GM12892 (cell line): ENCODE results near the gene SLC29A3.

Source experiments
- DNase-seq: peaks from one replicate; pipeline ENCODE4 v3.0.0; 2011; ENCODE audit not compliant: insufficient read length
- FAIRE-seq: peaks from 2 replicates; lab custom pipeline; 2011; peaks lifted over from hg19 to GRCh38; lab: Jason Lieb, UNC
- POLR2A ChIP-seq: IDR thresholded peaks from 2 replicates; pipeline ENCODE4 v1.6.1; 2011; ENCODE audit warnings: low read depth, low read length, control low read depth
- POLR2AphosphoS5 ChIP-seq: IDR thresholded peaks from 2 replicates; pipeline ENCODE4 v1.6.1; 2011; ENCODE audit warnings: low read depth, low read length, control low read depth
- TAF1 ChIP-seq: IDR thresholded peaks from 2 replicates; pipeline ENCODE4 v1.6.1; 2011; ENCODE audit warnings: low read depth, mild to moderate bottlenecking, control low read depth, low read length, borderline replicate concordance

Gene SLC29A3

DNA sequence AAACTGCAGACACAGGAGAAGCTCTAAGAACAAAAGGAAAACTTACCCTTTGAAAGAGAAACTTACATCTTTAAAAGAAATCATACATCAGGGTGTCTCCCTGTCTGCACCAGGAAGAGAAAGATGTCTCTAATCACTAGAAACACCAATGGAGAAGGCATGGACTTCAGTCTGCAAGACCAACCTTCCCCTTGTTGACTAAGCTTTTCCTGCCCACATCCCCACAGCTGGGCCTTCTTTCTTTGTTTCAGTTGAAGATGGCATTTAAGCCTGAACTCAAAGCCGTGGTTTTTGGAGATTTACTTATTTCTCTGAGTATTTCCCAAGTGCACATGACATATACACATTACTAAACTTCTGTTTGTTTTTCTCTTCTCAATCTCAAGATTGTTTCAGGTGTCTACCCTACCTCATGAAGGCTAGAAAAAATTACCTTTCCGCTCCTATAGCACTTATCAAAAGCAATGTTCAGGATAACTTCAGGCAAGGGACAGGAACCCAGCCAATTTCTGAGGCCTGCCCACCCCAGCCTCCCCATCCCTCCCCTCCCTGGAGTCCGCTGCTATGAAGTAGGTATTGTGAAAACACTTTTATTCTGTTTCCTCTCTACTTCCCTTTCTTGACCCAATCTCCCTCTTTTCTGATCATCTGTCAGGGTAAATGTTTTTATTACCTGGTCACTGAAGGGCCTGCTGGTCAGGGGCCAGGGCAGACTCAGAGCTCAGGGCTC, 2.8 kb upstream of the SLC29A3 start:
- TF ChIP-seq POLR2AphosphoS5: no peak
- no peak for TF ChIP-seq POLR2A
- TF ChIP-seq TAF1: no peak
- DNase-seq: no peak
- FAIRE-seq: no peak

DNA sequence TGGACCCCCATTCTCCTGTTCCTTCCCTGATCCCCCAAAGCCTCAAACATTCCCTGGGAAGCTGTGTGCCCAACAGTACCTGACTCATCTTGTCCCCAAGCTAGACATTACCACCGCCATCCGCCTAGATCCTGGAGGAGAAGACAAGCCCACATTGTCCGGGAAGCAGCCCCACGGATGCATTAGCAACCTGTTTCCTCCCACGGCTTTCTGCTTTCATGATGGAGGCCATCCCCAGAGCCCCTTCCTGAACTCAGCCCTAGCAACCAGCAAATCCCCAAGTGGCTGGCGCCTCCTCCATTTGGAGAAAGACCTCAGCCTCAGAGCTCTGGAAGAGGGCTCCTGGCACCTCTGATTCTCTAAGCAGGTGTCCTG, 2.3 kb upstream of the SLC29A3 start:
- DNase-seq (no peak), FAIRE-seq (no peak)
- TF ChIP-seq POLR2AphosphoS5: no peak
- TF ChIP-seq POLR2A: no peak
- no peak for TF ChIP-seq TAF1

DNA sequence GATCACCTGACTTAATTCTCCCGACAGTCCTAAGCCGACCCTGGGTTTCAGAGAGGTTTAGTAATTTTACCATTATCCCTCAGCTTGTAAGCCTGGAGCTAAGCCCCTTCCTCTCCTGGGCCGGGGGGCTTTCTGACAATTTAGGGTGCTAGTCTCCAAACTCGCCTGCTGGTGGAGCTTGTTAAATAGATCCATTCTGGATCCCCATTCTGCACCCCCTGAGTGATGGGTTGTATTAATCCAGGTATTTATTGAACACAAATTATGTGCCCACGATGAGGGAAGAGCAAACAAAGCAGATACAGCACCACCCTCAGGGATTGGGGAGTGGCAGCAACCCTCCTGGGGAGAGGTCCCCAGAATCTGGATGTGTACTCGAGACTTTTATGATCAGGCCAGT, 1.3 kb upstream of the SLC29A3 start:
- no peak for DNase-seq
- no peak for FAIRE-seq
- TF ChIP-seq TAF1: no peak
- no peak for TF ChIP-seq POLR2A

DNA sequence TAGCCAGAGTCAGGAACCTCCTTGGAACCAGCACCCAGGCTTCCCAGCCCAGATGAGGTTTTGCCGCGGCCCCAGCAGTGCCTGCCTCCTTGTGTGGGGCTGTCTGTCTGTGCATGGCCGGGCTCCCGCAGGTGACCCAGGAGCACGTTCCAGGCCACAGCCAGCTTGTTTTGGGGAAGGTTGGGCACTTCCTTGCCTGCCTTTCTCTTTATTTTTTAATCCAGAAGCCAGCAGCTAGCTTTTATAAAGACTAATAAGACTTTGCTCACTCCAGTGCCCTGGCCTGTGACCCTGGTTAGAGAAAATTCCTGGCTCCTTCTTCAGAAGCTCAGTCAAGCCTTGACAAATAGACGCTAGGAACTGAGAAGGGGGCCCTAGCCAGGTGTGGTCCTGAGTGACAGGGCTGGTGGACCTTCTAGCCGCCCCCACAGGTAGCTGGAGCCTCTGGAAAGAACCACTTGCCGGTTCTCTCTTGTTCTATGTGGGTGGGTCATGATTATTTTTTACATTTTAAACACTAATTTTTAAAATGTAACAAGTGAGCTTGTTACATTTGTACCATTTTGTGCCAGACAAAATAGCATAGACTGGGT, 837 bp downstream of the SLC29A3 start:
- no peak for FAIRE-seq

DNA sequence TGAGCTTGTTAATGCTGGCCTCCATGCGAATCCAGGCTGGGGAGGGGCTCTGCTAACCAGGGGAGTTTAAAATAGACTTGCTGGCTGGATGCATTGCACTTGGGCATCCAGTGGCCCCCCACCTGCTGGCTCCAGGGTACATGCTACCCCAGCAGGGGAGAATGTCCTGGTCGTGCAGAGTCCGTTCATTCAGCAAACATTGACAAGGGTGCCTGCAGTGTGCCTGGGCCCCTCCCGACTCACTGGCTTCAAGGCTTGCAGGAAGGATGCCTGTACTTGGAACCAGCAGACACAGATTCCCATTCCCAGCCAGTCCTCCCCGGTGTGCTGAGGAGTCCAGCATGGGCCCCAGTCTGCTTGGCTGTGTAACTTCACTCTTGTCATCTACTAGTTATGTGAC, 1.5 kb downstream of the SLC29A3 start:
- FAIRE-seq (no peak), DNase-seq (no peak)
- TF ChIP-seq POLR2A: no peak
- no peak for TF ChIP-seq TAF1

More for the DNA sequence above, 837 bp downstream of the SLC29A3 start:
- no peak for DNase-seq
- TF ChIP-seq POLR2AphosphoS5 (no peak), TAF1 (no peak), POLR2A (no peak)

DNA sequence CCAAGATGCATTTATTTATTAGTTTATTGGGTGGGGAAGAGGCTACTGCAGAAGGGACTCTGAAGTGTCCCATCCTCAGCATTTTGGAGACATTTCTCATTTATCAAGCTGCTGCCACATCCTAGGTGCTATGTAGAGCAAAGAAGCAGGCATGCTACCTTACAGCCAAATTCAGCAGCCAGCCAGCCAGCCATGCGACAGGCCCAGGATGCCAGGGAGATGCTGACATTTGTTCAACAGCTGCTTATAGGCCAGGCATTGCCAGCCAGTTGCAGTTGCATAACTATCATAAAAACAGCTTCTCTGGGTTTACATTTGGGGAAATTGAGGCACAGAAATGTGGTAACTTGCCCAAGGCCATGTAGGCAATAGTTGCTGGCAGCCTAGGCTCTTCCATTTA, 2.3 kb downstream of the SLC29A3 start:
- TF ChIP-seq POLR2AphosphoS5 (no peak), POLR2A (no peak), TAF1 (no peak)
- FAIRE-seq (no peak), DNase-seq (no peak)

DNA sequence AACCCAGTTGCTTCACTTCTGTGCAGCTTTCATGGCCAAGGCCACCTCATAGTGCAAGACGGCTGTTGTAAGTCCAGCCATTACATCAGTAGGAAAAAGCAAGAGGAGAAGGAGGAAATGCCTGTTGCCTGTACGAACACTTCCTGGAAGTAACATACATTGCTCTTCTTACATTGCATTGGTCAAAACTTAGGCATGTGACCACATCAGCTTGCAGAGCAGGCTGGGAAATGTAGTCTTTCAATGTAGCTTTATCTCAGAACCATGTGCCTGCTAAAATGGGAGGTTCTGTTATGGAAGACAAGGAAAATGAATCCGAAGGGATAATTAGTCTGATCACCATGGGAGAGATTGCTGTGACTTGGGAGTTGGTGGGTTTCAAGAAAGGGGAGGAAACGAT, 4.3 kb downstream of the SLC29A3 start:
- FAIRE-seq (no peak), DNase-seq (no peak)
- TF ChIP-seq TAF1: no peak

DNA sequence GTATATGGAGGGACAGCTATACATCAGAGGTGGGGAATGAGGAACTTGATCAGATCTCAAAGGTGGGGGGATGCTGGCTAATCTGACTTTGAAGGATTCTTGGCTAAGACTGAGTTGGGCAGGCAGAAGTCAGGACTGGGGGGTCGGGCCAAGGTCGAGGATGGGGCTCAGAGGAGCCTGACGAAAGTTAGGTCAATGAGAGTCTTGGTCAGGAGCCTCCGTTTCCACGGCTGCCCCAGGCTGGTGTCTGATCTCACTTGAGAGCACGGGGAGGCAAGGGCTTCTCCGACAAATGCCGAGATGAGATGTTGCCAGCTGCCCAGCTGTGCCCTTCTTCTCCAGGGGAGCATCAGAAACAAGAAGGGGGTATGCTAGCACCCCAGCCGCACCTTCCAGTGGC, 5.7 kb downstream of the SLC29A3 start:
- TF ChIP-seq TAF1 (no peak), POLR2A (no peak), POLR2AphosphoS5 (no peak)
- FAIRE-seq (no peak), DNase-seq (no peak)

DNA sequence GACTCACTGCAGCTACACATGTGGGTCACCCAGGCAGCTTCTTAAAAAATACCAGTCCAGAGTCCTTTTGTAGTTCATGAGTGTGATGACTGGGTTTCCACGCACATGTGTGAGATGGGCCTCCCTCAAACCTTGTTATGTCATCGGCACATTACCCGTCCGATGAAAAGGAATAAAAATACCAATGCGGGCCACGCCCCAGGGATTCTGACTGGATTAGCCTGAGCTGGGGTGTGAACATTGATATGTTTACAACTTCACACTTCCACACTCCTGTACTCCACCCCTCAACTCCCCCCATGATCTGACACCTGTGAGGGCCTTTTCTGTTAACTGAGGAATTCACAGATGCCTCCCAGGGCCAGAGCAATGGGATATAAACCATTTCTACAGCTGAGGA, 6.2 kb downstream of the SLC29A3 start:
- TF ChIP-seq TAF1 (no peak), POLR2A (no peak), POLR2AphosphoS5 (no peak)
- FAIRE-seq (no peak), DNase-seq (no peak)

DNA sequence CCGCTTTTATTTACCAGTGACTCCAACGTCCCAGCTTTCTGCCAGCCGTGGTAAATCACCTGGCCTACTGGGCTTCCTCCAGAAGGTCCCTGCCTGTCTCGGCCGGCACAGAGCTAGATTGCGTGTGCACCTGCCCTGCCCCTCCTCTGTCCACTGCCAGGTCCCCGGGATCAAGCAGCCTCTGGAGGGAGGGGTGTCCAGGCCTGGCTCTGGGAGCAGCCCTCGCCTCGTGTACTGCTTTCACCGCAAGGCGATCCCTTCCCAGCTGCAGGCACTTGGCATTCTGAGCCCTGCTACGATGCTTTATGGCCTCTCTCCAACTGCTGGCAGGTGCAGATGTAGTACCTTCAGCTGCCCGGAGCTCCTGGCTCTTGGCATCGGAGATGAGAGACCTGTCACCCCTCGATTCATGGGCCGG, 7.4 kb downstream of the SLC29A3 start:
- DNase-seq (no peak), FAIRE-seq (no peak)
- no peak for TF ChIP-seq TAF1

DNA sequence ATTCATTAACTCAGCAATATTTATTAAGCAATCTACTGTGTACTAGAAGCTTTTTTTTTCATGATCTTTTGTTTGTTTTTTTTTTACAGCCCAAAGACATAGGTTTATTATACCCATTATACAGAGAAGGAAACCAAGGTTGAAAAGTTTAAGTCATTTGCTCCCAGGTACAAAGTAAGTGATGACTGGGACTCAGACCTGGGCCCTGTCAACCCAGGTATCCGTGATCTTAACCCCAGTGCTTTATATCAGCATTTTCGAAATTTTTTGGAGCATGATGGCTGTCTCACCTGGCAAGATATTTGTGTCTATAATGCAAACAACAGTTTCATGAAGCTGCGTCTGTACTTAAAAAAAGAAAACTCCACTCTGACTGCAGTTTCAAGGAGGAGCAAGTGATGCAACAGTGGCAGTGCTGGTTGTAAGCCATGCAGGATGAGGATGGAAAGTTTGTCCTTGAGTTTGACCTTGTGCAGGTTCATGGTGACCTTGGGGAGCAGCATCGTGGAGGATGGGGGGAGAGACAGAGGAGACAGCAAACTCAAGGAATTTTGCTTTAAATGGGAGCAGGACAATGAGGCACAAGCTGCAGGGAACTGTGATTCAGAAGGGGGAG, 11.8 kb downstream of the SLC29A3 start:
- no peak for DNase-seq
- TF ChIP-seq TAF1 (no peak), POLR2AphosphoS5 (no peak), POLR2A (no peak)
- FAIRE-seq: no peak

DNA sequence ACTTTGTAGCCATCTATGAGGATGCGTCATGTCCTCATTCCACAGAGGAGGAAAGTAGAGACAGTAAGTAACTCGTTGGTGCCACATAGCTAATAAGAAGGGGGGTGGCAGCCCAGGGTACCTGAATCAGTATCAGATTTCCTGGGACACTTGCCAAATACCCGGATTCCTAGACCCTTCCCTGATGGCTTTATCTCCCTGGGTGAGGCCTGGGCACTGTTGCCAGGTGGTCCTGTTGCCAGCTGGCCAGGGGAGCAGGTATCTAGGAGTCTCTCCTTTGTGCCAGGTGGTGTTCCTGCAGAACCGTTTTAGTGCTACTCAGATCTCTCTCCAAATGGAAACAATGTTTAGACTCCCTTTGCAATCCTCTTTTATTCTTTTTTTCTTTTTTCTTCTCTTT, 12.7 kb downstream of the SLC29A3 start:
- FAIRE-seq (no peak), DNase-seq (no peak)
- no peak for TF ChIP-seq POLR2AphosphoS5
- no peak for TF ChIP-seq TAF1
- TF ChIP-seq POLR2A: no peak

DNA sequence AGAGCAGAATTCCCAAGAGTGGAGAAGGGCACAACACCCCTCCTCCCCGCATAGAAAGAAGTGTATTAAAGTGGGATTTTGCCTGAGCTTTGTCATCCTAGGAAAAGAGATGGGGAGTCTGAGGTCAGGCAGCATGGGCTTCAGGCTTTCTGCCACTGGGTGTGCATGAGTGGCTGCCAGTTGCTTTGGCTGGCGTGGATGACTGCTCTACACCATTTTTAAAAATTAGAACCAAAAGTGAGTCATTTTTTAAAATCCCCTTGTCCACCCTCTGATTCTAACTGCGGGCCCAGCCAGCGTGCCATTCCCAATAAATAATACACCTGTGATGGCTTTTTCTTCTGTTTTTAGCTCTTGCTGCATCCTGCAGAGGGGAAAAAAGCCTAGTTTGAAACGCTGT, 13.4 kb downstream of the SLC29A3 start:
- no peak for DNase-seq
- no peak for FAIRE-seq
- TF ChIP-seq POLR2A (no peak), TAF1 (no peak)
